OCI-LY1 (cell line): Measurements from ENCODE around the gene OXCT1.

Source experiments
- H2AFZ ChIP-seq: fragments of 200-600 bp; sonication (generic), shearing (Covaris generic); 2 replicates; pipeline ENCODE4 v1.6.0; 2014; ENCODE audit warnings: antibody characterized with exemption, mild to moderate bottlenecking, low read length
- H3F3A ChIP-seq: fragments of 200-600 bp; sonication (generic), shearing (Covaris generic); 2 replicates; pipeline ENCODE4 v1.6.0; 2014; ENCODE audit warnings: mild to moderate bottlenecking, antibody characterized with exemption, low read length, moderate library complexity; ENCODE audit not compliant: insufficient read depth
- H3K27ac ChIP-seq: fragments of 200-600 bp; sonication (generic); 2 replicates; pipeline ENCODE4 v1.5.1; 2014; ENCODE audit warnings: low read length, mixed run types, mild to moderate bottlenecking, low read depth; ENCODE audit not compliant: poor library complexity, severe bottlenecking
- H3K27me3 ChIP-seq: fragments of 200-600 bp; sonication (generic); 2 replicates; pipeline ENCODE4 v1.6.0; 2014; ENCODE audit warnings: antibody characterized with exemption, mild to moderate bottlenecking, low read length, moderate library complexity; ENCODE audit not compliant: insufficient read depth
- H3K36me3 ChIP-seq: fragments of 200-600 bp; sonication (generic); 2 replicates; pipeline ENCODE4 v1.6.1; 2014; ENCODE audit warnings: mild to moderate bottlenecking, antibody characterized with exemption, low read length, moderate library complexity, mixed read lengths; ENCODE audit not compliant: insufficient read depth
- H3K4me1 ChIP-seq: fragments of 200-600 bp; sonication (generic); 2 replicates; pipeline ENCODE4 v1.5.1; 2014; ENCODE audit warnings: mild to moderate bottlenecking, low read length, moderate library complexity; ENCODE audit not compliant: insufficient read depth, severe bottlenecking
- H3K4me2 ChIP-seq: fragments of 200-600 bp; sonication (generic), shearing (Covaris generic); 2 replicates; pipeline ENCODE4 v1.6.1; 2014; ENCODE audit warnings: low read length
- H3K4me3 ChIP-seq: fragments of 200-600 bp; sonication (generic); 2 replicates; pipeline ENCODE4 v1.5.1; 2014; ENCODE audit warnings: low read length, low read depth, mild to moderate bottlenecking, mixed read lengths; ENCODE audit not compliant: poor library complexity, severe bottlenecking
- H3K79me2 ChIP-seq: fragments of 200-600 bp; shearing (Covaris generic); 2 replicates; pipeline ENCODE4 v1.6.1; 2016; ENCODE audit warnings: mixed run types, low read length, mixed read lengths; ENCODE audit not compliant: insufficient read depth
- H3K9ac ChIP-seq: fragments of 200-600 bp; sonication (generic), shearing (Covaris generic); 2 replicates; pipeline ENCODE4 v1.6.1; 2014; ENCODE audit warnings: mild to moderate bottlenecking, low read length, mixed read lengths
- H3K9me2 ChIP-seq: fragments of 200-600 bp; sonication (generic), shearing (Covaris generic); 2 replicates; pipeline ENCODE4 v1.6.1; 2014; ENCODE audit warnings: low read depth, mild to moderate bottlenecking, low read length, mixed read lengths
- H3K9me3 ChIP-seq: fragments of 200-600 bp; shearing (Covaris generic); 2 replicates; pipeline ENCODE4 v1.6.1; 2014; ENCODE audit warnings: low read length, mixed read lengths
- H4K20me1 ChIP-seq: fragments of 200-600 bp; sonication (generic), shearing (Covaris generic); 2 replicates; pipeline ENCODE4 v1.6.0; 2016; ENCODE audit warnings: mild to moderate bottlenecking, low read length; ENCODE audit not compliant: insufficient read depth
- CTCF ChIP-seq: fragments of 200-600 bp; sonication (generic), shearing (Covaris generic); IDR thresholded peaks from 2 replicates; pipeline ENCODE4 v1.5.1; 2017; ENCODE audit warnings: mild to moderate bottlenecking, antibody characterized with exemption, low read length, moderate library complexity, mixed read lengths
- EZH2 ChIP-seq: fragments of 200-600 bp; sonication (generic), shearing (Covaris generic); IDR thresholded peaks from 2 replicates; pipeline ENCODE4 v1.8.0; 2017; ENCODE audit warnings: borderline replicate concordance, mixed run types, mild to moderate bottlenecking, antibody characterized with exemption, low read length, moderate library complexity, mixed read lengths

Gene OXCT1

DNA sequence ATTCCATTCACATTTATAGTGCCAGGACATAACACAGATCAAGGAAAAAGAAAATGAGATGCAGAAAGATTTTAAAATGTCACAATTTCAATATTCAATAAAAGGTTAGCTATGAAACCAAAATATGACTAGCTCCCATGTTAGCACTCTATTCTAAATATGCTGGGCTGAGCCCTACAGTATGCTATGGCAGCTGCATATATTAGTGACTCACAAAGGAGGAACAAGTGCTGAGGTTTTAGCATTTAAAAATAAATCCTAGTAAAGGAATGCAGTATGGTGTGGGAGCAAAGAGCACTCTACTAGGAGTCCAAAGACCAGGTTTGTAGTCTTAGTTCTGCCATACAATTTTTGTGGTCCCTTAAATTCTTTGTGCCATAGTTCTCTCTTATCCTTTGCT is 118.4 kb downstream of the OXCT1 start:
- Histone ChIP-seq H3K9ac (no peak overlapping the region), H4K20me1 (no peaks in the 10 kb centered on the region), H3K27me3 (no peaks in the 10 kb centered on the region), H3K4me2 (no peak overlapping the region), H3K4me1 (no peaks in the 10 kb centered on the region), H3K9me2 (no peaks in the 10 kb centered on the region), H3K27ac (no peak overlapping the region), H3F3A (no peaks in the 10 kb centered on the region), H3K9me3 (no peaks in the 10 kb centered on the region), H3K4me3 (no peak overlapping the region), H2AFZ (no peak overlapping the region), H3K36me3 (peaks cover 46% of the 10 kb centered on the region), H3K79me2 (no peaks in the 10 kb centered on the region)
- TF ChIP-seq EZH2 (no peak), CTCF (no peak)

GRCh38 chr5:41748631-41749030 is 121.6 kb downstream of the OXCT1 start:
- Histone ChIP-seq H3K9ac (no peak overlapping the region), H3K4me2 (no peak overlapping the region), H3K36me3 (peaks cover 43% of the 10 kb centered on the region), H2AFZ (no peak overlapping the region), H3K9me2 (no peaks in the 10 kb centered on the region), H4K20me1 (no peaks in the 10 kb centered on the region), H3K4me1 (no peaks in the 10 kb centered on the region), H3K4me3 (no peak overlapping the region), H3K79me2 (no peaks in the 10 kb centered on the region), H3K9me3 (no peaks in the 10 kb centered on the region), H3K27me3 (no peaks in the 10 kb centered on the region), H3F3A (no peaks in the 10 kb centered on the region), H3K27ac (no peak overlapping the region)
- TF ChIP-seq EZH2 (no peak), CTCF (no peak)

DNA sequence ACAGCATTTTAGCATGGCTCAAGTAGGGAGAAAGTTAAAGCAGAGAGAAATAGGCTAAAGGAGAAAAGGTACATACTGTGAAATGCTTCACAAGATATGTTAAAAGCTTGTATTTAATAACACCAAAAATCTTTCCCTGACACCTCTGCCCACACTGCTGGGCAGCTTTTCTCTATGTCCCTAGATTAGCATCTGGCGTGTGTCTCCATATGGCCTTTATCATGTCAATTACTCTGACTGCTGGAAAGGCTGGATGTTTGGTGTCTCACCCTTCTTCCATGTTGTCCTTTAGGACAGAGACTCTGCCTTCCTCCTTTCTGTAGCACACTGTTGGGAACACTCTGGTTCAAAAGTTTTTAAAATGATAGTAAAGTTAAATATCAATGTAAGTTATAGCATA is 122.5 kb downstream of the OXCT1 start:
- H3K4me1 ChIP-seq, result no peaks in the 10 kb centered on the region
- H3K79me2 ChIP-seq, result no peaks in the 10 kb centered on the region
- no peaks in the 10 kb centered on the region for H3K9me2 ChIP-seq
- H3K4me2 ChIP-seq, result no peak overlapping the region
- peaks cover 43% of the 10 kb centered on the region for H3K36me3 ChIP-seq
- no peaks in the 10 kb centered on the region for H3F3A ChIP-seq
- no peak overlapping the region for H3K27ac ChIP-seq
- TF ChIP-seq EZH2 (no peak), CTCF (no peak)
- H3K27me3 ChIP-seq, result no peaks in the 10 kb centered on the region
- no peak overlapping the region for H3K9ac ChIP-seq
- no peaks in the 10 kb centered on the region for H3K9me3 ChIP-seq
- no peak overlapping the region for H3K4me3 ChIP-seq
- H2AFZ ChIP-seq, result no peak overlapping the region
- no peaks in the 10 kb centered on the region for H4K20me1 ChIP-seq
